Suprapubic skin (tissue), 4 donors: Measurements from ENCODE around the gene ASXL3.

Experiments used
- CTCF ChIP-seq, 2 donors: fragments of 200-600 bp in 1 of 2; fragments of 450-650 bp in 1 of 2; sonication (generic) in 1 of 2; IDR thresholded peaks; one replicate each; pipeline ENCODE4 v1.5.1; 2016 to 2019; ENCODE audit warnings: antibody characterized with exemption in 2 of 2, mild to moderate bottlenecking in 1 of 2, moderate library complexity in 1 of 2
- POLR2A ChIP-seq, 2 donors: fragments of 450-650 bp; IDR thresholded peaks; one replicate each; pipeline ENCODE4 v1.6.1; 2017; ENCODE audit warnings: antibody characterized with exemption in 2 of 2, mild to moderate bottlenecking in 2 of 2, moderate library complexity in 2 of 2
- POLR2AphosphoS5 ChIP-seq, 3 donors: sonication (generic); formaldehyde crosslinking; IDR thresholded peaks; one replicate each; pipeline ENCODE4 v1.6.1; 2017; ENCODE audit warnings: antibody characterized with exemption in 3 of 3

GRCh38 chr18:33656889-33657448 lies 79.0 kb downstream of the ASXL3 start:
- no peak for TF ChIP-seq POLR2AphosphoS5 (IDR thresholded peaks at IDR 0.05)
- TF ChIP-seq CTCF (IDR thresholded peaks at IDR 0.05): no peak
- no peak for TF ChIP-seq POLR2A (IDR thresholded peaks at IDR 0.05)
